ENCODE measurements around the gene CYP2A6.

The CYP2A6 gene

DNA sequence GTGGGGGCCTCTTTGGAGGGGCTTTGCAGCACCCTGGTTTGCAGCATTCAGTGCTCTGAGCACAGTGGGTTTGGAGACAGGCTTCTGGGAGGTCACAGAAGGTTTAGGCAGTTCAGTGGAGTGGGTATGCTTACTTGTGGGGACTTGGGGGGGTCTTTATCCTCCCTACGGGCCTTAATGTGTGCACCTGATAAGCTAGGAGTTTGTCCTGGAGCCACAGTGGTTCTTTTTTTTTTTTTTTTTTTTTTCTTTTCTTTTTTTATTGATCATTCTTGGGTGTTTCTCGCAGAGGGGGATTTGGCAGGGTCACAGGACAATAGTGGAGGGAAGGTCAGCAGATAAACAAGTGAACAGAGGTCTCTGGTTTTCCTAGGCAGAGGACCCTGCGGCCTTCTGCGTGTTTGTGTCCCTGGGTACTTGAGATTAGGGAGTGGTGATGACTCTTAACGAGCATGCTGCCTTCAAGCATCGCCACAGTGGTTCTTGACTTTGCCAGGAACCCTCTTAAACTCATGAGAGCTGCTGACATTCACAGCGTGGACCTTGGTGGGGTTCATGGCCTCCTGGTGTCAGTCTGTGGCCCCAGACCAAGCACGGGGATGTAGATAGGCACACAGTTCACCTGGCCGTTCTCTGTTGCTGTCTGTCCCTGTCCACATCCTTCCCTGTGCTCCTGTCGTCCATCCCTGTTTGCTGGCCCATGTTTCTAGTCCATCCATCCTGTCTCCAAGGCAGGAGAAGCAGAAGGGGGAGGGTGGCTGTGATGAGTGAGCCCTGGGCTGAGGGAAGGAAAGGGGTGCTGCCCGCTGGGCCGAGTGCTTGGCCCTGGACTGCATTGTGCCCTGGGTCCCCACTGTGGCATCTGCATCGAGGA, 48.6 kb downstream of the CYP2A6 start:
- DNase-seq (ENCODE audit: low spot score): peak; percentile 60

DNA sequence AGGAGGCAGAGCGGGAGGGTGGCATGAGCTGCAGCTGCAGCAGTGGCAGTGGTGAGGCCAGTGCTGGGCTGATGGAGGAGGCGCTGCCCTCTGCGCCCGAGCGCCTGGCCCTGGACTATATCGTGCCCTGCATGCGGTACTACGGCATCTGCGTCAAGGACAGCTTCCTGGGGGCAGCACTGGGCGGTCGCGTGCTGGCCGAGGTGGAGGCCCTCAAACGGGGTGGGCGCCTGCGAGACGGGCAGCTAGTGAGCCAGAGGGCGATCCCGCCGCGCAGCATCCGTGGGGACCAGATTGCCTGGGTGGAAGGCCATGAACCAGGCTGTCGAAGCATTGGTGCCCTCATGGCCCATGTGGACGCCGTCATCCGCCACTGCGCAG, 49.3 kb downstream of the CYP2A6 start:
- no peak for DNase-seq (ENCODE audit: low spot score)

DNA sequence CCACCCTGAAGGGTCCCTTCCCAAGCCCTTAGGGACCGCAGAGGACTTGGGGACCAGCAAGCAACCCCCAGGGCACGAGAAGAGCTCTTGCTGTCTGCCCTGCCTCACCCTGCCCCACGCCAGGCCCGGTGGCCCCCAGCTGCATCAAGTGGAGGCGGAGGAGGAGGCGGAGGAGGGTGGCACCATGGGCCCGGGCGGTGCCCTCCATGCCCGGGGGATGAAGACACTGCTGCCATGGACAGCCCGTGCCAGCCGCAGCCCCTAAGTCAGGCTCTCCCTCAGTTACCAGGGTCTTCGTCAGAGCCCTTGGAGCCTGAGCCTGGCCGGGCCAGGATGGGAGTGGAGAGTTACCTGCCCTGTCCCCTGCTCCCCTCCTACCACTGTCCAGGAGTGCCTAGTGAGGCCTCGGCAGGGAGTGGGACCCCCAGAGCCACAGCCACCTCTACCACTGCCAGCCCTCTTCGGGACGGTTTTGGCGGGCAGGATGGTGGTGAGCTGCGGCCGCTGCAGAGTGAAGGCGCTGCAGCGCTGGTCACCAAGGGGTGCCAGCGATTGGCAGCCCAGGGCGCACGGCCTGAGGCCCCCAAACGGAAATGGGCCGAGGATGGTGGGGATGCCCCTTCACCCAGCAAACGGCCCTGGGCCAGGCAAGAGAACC, 49.8 kb downstream of the CYP2A6 start:
- peak; percentile 38 for DNase-seq (ENCODE audit: low spot score)

GRCh38 chr19:40799558-40800338, 50.5 kb downstream of the CYP2A6 start:
- peak; percentile 18 for DNase-seq (ENCODE audit: low spot score)

DNA sequence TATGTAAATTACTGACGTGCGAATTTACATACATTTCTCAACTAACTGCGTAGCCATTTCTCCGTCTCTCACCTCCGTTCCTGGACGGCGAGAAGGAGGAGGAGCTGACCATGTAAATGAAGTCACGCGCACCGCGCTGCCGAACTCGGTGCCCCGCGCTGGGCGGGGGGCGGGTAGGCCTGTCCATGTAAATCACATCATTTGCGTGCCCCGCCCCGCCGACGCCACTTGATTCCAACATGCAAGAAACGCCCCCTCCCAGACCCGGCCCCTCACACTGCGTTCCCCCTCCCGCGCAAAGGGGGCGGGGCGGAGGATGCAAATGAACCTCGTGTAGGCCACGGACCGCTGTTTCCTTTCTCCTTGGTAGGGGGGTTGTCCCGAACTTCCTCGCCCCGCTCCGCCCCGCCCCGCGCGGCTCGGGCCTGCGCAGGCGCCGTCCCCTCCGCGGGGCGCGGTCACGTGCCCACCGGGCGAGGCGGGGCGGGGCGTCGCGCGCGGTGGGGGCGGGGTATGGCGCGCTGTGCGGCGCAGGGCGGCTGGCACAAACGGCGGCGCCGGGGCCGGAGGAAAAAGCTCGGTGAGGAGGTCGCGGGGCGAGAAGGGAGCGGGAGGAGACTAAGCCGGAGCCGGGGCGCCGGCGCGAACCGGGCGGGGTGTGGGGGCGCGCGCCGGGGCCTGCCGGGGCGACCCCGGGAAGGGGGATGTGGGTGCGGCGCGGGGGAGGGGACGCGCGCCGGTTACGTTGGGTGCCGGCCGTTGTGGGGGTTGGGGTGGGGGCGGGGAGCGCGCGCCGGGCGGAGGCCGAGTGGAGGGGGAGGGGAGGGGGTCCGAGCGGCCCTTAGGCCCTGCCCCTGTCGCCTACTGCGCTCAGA, 51.3 kb downstream of the CYP2A6 start, which contains the start of gene EGLN2:
Gene EGLN2, plus strand, starts transcription at position 509 of the 875 bp plus-strand sequence. CDS start 1,382 bp downstream, outside the sequence.
- peak; percentile 98 for DNase-seq (ENCODE audit: low spot score)

DNA sequence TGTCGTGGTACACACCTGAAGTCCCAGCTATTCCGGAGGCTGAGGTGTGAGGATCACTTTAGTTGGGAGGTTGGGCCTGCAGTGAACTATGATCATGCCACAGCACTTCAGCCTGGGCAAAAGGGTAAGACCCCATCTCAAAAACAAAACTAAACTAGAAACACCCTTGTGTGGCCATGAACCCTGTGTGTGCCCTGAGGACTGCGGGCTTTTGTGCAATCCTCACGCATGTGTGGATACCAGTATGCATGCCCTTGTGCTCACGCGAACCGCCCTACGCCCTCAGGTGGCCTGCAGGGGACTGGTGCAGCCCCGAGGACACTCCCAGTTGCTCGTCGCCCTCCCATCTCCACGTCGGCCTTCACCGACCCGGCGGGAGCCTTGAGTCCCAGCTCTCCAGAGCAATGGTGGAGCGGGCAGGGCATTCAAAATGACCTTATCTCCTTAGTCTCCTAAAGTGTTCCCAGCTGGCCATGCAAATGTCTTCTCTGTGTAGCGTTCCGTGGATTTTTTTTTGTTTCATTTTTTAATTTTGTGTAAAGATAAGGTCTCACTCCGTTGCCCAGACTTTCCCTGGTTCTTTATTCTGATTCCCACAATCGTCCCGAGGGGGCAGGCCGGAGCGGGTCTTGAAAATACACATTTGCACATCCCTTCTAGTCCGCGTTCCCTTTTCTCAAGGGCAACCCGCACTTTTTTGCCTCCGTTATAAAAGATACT, 52.1 kb downstream of the CYP2A6 start:
- peak; percentile 75 for DNase-seq (ENCODE audit: low spot score)

DNA sequence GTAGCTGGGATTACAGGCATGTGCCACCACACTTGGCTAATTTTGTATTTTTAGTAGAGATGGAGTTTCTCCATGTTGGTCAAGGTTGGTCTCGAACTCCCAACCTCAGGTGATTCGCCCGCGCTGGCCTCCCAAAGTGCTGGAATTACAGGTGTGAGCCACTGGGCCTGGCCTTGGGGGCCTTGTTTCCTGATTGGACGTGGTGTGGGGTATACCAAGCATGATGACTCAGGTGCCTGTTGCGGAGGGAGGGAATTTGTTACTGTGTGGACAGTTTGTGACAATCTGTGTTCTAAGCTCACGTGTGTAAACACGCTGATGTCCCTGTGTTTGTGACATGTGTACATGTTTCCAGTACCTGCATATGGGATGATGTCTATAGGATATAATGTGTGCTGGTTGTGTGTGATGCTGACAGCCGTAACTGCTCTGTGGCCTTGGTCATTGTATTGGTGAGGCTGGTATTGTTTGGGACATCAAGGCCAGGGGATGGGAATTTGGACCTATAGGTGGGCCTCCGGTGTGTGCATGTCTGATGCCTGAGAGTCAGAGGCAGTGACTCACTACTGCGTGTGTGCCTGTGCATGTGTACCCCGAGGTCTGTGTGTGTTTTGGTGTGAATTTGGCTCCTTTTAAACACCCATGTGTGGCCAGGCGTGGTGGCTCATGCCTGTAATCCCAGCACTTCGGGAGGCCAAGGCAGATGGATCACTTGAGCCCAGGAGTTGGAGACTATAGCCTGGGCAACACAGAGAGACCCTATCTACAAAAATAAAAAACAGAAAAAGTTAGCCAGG, 52.9 kb downstream of the CYP2A6 start:
- DNase-seq (ENCODE audit: low spot score): no peak
